NCI-H1092 treated with DMSO at 0.1 percent for 48 hours (cell line): ENCODE measurements around the gene DGAT2.
"Not testable (repeated sequence)": the region's sequence is repeated elsewhere in the genome, so short reads cannot be mapped to it uniquely, and the experiment has no call there.

Source experiments
- DNase-seq: peaks from one replicate; lab custom pipeline; 2025; lab: John Stamatoyannopoulos, UW

Gene DGAT2, protein sequence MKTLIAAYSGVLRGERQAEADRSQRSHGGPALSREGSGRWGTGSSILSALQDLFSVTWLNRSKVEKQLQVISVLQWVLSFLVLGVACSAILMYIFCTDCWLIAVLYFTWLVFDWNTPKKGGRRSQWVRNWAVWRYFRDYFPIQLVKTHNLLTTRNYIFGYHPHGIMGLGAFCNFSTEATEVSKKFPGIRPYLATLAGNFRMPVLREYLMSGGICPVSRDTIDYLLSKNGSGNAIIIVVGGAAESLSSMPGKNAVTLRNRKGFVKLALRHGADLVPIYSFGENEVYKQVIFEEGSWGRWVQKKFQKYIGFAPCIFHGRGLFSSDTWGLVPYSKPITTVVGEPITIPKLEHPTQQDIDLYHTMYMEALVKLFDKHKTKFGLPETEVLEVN

DNA sequence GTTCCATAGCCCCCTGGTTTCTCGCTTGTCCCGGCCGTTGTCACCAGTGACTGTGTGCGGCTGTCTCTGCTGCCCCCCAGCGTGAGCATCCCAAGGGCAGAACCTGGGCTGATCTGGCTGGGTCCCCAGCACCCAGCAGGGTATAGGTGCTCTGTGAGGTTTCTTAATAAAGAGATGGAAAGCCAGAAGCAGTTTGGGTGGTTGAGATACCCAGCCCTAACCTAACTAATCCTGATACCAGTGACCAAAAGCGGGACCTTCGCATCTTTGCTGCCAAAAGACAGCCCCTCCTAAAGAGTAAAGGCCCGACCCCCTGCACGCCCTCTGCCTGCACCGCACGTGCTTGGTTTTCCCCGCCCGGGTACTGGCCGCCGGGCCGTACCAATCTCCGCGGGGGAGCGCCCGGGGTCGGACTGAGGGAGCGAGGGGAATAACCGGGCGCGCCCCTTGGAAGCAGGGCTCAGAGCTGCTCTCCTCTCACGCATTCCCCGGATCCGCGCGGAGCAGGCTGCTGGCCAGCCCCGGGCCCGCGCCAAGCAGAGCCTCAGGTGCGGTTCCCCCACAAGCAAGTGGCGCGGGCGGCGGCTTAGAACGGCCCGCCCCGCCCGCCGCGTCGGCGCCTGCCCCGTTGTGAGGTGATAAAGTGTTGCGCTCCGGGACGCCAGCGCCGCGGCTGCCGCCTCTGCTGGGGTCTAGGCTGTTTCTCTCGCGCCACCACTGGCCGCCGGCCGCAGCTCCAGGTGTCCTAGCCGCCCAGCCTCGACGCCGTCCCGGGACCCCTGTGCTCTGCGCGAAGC lies at the start of gene DGAT2:
Gene DGAT2 (plus strand): TSS at position 667 of the 797 bp plus-strand sequence. CDS start 214 bp downstream, outside the sequence.
- DNase-seq, result peak; percentile 94

DNA sequence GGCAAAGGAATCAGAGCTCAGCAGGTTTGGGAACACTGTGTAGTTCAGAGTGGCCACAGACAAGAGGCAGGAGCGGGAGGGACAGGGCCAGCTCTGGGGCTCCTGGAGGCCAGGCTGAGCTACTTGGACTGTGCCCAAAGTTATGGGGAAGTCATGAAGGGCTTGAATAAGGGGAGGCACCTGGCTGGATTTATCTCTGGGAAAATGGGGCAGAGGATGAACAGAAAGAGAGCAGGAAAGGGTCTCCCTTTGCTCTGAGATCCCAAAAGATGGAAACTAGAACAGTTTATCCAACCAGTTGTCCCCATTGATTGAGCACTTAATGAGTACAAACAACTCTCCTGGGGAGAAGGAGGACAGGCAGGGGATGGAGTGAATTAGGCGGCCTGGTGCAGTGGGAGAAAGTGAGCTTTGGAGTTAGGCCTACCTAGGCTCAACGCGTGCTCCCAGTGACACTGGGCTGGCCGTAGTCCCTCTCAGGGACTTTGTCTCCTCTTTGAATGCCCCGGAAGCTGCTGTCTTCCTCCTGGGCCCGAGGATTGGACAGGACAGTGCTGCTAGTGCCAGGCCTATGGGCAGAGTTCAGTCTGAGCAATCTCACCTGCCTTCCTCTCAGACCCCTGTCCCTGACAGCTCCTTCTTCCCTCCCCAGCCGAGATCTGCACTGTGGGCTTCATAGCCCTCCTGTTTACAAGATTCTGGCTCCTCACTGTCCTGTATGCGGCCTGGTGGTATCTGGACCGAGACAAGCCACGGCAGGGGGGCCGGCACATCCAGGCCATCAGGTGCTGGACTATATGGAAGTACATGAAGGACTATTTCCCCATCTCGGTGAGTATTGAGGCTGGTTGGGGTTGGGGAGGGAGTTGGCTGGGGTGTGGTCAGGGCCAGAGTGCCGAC lies 49.0 kb upstream of the DGAT2 start:
- DNase-seq, result no peak

DNA sequence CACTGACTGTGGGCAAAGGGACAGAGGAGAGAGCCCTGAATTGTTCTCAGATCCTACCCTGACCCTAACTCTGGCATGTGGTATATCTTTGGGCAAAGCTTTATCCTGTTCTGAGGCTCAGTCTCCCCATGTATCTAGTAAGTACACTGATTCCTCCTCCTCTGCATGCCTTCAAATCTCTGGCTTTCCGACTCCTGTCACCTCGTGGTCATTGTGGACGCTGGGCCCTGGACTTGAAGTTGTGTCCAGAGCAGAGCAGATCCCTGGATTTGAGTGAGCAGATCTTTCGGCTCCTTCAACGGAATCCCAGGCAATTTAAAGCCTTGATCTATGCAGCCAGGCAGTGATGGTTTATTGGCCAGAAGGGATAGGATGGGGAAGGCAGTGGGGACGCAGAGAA lies 47.9 kb upstream of the DGAT2 start:
- no peak for DNase-seq

DNA sequence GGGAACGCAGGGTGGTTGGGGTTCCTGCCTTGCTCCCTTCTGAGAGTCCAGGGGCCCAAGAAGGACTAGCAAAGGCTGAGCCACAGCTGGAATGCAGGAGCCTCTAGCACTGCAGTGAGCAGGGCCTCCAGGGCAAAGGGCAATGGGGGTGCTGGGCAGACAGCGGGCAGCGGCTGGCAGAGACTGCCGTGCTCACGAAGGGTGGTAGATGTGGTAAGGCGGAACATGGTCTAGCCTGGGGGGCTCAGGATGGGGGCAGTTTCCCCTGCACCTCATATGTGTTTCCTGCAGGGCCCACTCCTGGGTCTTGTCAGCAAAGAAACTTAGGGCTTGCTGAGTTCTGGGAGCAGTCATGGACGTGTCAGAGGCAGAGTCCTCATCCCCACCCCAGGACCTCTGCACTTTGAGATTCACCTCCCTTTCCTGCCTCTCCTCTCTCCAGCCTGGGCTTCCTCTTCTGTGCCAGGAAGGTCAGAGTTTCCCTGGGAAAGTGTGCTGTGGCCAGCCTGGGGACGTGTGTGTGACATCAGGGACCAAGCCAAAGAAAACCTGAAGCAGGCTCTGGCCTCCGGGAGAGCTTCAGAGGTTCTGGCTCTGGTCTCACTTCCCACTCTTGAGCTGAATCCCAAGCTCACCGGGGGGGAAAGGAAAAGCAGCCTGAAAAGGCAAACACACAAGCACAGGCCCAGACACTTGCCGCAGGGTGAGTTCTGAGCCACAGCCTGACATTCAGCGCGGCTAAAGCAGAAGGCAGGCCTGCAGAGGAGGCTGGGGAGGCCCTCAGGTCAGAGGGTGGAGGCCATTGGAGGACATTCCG lies 46.5 kb upstream of the DGAT2 start:
- DNase-seq, result no peak

DNA sequence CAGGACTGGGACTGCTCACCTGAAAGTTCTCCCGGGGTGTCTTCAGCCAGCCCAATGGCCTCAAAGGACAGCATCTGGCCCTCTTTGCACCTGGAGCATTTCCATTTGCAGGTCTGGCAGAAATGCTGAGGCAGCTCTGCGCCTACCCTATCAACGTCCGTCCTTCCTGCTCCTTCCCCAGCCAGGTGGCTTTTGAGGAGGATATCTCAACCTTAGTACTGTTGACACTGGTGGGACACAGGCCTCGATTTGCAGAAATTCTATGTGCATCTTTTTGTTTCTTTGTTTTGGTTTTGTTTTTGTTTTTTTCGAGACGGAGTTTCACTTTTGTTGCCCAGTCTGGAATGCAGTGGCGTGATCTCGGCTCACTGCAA lies 45.9 kb upstream of the DGAT2 start:
- DNase-seq, result no peak

DNA sequence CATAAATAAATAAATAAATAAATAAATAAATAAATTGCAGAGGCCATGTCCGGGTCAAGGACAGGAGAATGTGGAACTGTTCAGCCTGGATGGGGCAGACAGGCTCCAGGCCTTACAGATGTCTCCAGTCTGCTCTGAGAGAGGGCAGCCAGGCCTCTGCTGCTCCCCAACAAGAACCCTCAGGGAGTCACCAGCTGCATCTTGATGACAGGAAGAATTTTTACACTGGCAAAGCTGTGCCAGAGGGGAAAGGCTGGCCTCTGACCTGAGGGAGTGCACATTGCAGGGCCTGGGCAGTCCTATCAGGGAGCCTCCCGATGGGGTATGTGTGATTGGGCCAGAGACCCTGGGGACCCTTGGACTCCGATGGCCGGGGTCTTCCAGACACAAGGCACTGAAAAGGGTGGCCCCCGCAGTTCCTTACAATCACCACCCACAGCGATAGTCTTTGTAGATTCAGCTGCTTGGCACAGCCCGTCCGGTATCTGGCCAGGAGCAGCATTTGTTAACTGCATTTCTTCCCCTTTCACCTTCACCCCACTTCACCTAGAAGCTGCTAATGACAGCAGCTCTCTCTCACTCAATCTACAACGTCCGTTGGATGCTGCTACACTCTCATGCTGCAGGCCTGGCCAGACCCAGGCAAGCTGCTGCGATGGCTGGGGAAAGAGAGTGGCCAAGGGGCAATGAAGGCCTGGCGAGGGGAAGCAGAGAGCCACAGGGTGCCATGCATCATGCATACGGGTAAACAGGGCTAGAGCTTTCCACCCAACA lies 42.8 kb upstream of the DGAT2 start:
- no peak for DNase-seq

DNA sequence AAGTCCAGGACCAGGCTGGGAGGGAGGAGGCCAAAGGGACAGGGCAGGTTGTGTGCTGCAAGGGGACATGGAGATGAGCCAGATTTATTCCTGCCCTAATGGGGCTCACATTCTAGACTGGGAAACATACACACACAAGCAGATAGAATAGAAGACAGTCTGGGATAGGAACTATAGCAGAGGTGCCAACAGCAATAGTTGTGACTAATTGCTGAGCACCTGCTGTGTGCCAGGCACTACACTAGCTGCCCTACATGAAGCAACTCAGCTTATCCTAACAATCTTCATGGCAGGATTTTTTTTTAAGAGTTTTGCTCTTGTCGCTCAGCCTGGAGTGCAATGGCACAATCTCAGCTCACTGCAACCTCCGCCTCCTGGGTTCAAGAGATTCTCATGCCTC lies 39.6 kb upstream of the DGAT2 start:
- DNase-seq, result no peak

DNA sequence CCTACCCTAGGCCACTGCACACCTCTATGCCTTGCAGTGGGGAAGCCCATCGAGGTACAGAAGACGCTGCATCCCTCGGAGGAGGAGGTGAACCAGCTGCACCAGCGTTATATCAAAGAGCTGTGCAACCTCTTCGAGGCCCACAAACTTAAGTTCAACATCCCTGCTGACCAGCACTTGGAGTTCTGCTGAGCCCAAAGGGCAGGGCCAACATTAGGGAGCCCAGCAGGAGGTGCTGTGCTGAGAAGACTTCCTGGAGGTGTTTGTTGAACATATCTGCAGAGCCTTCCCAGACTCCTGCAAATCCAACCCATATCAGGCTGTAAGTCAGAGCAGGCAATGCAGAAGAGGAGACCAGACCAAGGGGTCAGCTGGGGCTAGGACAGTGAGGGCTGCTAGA lies 37.5 kb upstream of the DGAT2 start:
- DNase-seq, result no peak

DNA sequence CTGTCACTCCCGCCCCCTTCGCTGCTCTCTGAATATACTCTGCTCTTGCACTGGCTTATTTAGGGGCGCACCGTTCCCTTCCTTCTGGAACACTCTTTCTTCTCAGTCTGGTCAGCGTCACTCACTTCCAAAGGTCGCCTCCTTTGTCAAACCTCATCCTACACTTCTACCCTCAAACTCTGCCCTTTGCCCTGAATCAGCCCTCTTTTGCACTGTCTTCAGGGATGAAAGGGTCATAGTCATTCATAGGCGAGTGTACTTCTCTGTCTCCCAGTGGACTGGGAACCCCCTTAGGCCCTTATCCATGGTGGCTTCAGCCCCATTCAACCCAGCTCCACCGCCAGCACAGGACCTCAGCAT lies 35.5 kb upstream of the DGAT2 start:
- no peak for DNase-seq

DNA sequence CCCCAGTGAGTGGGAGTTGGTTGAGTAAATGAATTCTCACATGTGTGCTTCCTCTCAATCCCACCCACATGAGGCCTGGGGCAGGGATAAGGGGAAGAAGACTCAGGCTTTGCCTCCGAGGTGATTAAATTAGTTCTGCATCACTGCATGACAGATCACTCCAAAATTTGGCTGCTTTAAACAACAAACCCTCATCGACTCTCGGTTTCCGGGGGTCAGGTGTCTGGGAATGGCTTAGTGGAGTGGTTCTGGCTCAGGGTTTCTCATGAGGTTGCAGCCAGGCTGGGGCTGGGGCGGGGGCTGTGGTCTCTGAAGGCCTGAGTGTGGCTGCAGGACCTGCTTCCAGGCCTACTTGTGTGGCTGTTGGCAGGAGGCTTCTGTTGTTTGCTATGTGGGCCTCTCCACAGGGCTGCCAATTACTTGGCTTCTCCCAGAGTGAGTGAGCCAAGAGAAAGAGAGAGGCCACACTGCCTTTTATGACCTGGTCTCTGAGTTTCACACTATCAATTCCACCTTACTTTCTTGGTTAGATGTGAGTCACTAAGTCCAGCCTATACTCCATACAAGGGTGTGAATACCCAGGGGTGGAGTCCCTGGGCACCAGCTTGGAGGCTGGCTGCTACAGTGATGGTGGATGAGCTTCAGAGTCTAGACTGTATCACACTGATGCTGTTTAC lies 35.0 kb upstream of the DGAT2 start:
- DNase-seq, result peak; percentile 75

DNA sequence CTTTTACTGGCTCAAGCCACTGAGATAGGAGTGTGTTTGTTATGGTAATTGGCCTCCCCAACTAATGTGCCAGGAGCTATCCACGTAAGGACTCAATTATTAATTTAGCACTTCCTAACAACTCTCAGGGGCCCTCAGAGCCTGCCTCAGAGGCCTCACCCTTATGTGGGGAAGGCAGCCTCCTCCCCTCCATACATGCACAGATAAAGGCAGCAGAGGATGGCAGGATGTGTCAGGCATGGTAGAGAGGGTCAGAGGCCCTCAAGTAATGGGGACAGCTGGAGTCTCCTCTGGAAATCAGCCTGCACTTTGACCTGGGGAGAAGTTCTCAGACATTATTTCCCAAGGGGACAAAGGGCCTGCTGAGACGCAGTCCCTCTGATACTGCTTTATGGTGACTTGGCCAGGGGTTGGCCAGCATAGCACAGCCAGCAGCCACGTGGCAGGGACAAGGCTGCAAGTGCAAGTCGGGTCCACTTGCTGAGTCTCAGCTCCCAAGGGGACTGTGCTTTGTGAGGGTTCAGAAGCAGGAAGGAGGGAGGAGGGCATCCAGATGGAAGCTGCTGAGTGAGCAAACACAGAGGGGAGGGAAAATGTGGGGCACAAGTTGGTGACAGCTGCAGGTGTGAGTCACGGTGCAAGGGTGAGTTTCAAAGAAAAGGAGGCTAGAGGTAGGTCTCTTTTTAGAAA lies 33.9 kb upstream of the DGAT2 start:
- peak; percentile 28 for DNase-seq

DNA sequence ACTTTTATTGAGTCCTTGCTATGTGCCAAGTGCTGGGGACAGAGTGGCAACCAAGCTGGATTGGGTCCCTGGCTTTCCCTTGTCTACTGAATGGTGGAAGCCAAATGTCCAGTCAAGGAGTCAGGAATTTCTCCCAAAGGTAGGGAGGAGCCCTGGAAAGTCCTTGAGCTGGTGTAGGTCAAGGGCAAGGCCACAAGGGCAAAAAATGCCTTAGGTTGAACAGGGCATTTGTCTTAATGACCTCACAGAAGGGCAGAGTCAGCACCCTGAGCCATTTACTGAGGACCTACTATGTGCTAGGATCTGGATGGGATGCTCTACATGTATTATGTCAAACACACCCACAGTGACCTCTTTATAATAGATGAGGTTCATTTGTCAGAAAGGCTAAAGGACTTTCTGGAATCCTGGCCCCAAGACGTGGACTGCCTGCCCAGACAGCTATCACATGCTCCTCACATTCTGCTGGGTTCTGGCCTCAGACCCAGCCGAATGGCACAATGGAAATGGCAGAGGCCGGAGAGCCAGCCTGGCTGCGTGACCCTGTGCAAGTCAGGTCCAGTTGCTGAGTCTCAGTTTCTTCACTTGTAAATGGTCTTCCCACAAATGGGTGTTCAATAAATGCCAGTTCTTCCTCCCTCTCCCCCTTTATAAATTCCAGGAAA lies 33.3 kb upstream of the DGAT2 start:
- no peak for DNase-seq

DNA sequence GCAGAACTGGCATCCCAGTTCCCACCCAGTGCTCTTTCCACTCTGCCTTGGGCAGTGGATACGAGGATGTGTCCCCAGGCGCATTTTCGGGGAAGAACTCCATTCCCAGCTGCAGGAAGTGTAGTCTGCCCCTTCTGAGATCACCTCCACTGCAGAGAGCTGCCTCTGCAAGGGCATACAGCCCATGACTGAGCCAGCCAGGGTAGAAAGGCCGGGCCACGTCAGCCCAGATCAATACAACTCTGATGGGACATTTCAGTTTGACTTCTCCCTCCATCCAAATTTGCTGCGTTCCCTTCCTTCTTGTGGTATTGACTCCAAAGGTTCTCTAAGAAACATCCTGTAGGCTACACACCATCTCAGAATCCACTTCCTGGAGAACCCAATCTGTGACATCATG lies 31.3 kb upstream of the DGAT2 start:
- DNase-seq, result no peak

DNA sequence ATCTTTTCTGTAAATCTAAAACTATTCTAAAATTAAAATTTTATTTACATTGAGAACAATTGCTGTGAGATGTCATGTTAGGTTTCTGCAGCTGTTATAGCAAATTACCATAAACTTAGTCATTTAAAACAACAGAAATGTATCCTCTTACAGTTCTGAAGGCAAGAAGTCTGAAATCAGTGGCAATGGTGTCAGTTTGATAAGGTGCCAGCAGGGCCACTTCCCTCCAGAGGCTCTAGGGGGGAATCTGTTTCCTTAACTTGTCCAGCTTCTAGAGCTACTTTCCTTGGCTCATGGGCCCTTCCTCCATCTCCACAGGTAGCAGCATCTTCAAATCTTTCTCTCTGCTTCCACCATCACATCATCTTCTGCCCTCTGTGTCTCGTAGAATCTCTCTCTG lies 27.9 kb upstream of the DGAT2 start:
- no peak for DNase-seq

DNA sequence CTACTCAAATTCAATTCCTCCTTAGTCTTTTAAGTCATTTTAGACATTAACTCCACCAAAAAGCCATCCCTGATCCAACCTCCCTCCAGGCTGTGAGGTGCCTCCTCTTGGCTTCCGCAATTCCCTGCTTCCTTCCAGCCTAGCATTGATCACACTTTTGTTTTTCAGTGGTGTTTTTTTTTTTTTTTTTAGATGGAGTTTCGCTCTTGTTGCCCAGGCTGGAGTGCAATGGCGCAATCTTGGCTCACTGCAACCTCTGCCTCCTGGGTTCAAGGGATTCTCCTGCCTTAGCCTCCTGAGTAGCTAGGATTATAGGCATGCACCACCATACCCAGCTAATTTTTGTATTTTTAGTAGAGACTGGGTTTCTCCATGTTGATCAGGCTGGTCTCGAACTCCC lies 25.4 kb upstream of the DGAT2 start:
- not testable (repeated sequence) for DNase-seq

DNA sequence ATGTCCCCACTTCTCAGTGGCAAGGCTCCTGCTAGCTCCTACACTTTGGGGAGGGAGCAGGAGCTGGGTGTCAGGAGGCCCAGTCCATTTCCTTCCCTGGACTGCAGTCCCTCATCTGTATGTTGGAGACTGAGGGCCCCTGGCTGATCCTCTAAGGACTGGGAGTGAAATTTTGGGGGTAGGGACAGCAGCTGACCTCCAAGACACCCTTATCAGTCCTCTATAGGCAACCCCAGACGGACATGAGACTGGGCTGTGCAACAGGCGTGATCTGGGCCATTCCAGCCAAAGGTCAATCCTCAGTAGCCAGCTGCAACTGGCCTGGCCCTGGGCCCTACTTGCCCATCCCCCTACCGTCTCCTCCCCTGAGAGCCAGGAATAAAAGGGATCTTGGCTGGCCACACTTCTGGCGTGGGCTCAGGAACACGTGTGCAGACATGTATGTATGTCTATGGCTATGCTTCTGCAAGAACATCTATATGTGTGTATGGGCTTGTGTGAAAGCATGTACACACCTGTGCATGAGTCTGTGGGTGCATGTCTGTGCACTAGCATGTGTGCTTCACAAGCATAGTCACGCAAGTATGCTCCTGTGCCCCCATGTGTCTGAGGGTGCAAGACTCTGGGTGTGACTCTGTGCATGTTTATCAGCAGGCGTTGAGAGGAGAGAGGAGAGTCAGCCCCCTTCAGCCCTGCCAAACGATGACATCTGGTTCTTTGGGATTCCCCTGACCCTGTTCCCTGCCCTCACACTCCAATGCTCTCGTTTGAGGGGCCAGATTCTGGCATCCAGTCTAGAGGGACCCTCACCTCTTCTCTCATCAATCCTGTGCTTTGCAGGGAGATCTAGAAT lies 24.6 kb upstream of the DGAT2 start:
- DNase-seq, result no peak

DNA sequence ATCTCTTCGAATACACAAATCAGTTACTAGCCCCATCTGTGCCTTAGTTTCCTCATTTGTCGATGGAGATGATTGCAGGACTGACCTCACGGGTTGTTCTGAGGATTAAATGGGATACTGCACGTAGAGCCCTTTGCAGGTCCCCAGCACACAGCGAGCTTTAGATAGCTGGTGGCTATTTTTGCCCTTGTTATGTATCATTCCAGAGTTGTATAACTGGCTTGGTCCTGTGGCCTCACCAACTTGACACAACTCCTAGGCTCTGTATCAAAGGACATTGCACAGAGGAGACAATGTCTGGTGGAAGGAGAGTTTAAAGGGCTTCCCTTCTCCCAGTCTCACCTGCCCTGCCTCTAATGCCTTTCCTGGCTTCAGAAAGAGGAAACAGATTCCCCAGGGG lies 22.8 kb upstream of the DGAT2 start:
- DNase-seq, result no peak

DNA sequence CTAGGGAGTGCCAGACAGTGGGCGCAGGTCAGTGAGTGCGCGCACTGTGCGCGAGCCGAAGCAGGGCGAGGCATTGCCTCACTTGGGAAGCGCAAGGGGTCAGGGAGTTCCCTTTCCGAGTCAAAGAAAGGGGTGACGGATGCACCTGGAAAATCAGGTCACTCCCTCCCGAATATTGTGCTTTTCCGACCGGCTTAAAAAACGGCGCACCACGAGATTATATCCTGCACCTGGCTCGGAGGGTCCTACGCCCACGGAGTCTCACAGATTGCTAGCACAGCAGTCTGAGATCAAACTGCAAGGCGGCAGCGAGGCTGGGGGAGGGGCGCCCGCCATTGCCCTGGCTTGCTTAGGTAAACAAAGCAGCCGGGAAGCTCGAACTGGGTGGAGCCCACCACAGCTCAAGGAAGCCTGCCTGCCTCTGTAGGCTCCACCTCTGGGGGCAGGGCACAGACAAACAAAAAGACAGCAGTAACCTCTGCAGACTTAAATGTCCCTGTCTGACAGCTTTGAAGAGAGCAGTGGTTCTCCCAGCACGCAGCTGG lies 19.8 kb upstream of the DGAT2 start:
- not testable (repeated sequence) for DNase-seq
